IMR-90 (cell line): ENCODE results near the gene GNA15. TPM values are rescaled to one million over a fixed set of nuclear protein-coding genes. Genes with fewer than 3 reads are reported as not detected.

Experiments
- ATAC-seq: fragments of 200-7000 bp; cut with Tn5 transposase; 2 replicates; pipeline ENCODE4 v1.9.1; 2020; ENCODE audit warnings: low read depth, mild to moderate bottlenecking, moderate library complexity
- BruUV-seq: library from RNA; stranded (reverse); fragments of 400-500 nt; replicated peaks from 2 replicates; lab custom pipeline; 2021; lab: Mats Ljungman, UMichigan
- CTCF ChIA-PET: fragments of 300-600 bp; formaldehyde crosslinking; extraction: SDS; loops from one replicate; lab custom pipeline; 2021; ENCODE audit warnings: antibody characterized with exemption; lab: Yijun Ruan, JAX
- POLR2A ChIA-PET: fragments of 300-600 bp; sonication (Branson Sonifier 250); formaldehyde crosslinking; loops from one replicate; lab custom pipeline; 2022; ENCODE audit warnings: antibody characterized with exemption; ENCODE audit not compliant: unreplicated experiment; lab: Charles Lee
- DNase-seq: peaks from one replicate; pipeline ENCODE4 v3.0.0; 2013
- H2AFZ ChIP-seq: replicated peaks from 2 replicates; pipeline ENCODE3; 2013; ENCODE audit warnings: low read length, mild to moderate bottlenecking; ENCODE audit not compliant: poor library complexity
- H2AK5ac ChIP-seq: 2 replicates; pipeline ENCODE4 v1.6.1; 2013; ENCODE audit warnings: low read depth, low read length, inconsistent platforms
- H2AK9ac ChIP-seq: replicated peaks from 2 replicates; pipeline ENCODE3; 2013; ENCODE audit warnings: mild to moderate bottlenecking, low read depth, low read length, moderate library complexity; ENCODE audit not compliant: poor library complexity
- H2BK120ac ChIP-seq: 2 replicates; pipeline ENCODE4 v1.6.1; 2013; ENCODE audit warnings: low read depth, low read length, inconsistent platforms
- H2BK15ac ChIP-seq: 3 replicates; pipeline ENCODE4 v1.6.1; 2013; ENCODE audit warnings: low read depth, low read length, inconsistent platforms
- H2BK20ac ChIP-seq: 2 replicates; pipeline ENCODE4 v1.6.1; 2013; ENCODE audit warnings: low read depth, mild to moderate bottlenecking, inconsistent platforms, low read length, moderate library complexity
- H2BK5ac ChIP-seq: 2 replicates; pipeline ENCODE4 v1.6.1; 2013; ENCODE audit warnings: mild to moderate bottlenecking, low read depth, low read length, inconsistent platforms; ENCODE audit not compliant: poor library complexity, severe bottlenecking
- H3K14ac ChIP-seq: replicated peaks from 2 replicates; pipeline ENCODE4 v1.6.1; 2013; ENCODE audit warnings: low read depth, low read length, inconsistent platforms
- H3K18ac ChIP-seq: 2 replicates; pipeline ENCODE4 v1.6.1; 2013; ENCODE audit warnings: low read depth, low read length, control low read depth
- H3K23ac ChIP-seq: 2 replicates; pipeline ENCODE4 v1.6.1; 2013; ENCODE audit warnings: low read depth, low read length, inconsistent platforms
- H3K27ac ChIP-seq: 2 replicates; pipeline ENCODE4 v1.5.1; 2013; ENCODE audit warnings: mild to moderate bottlenecking, control low read depth, low read length; ENCODE audit not compliant: insufficient read depth
- H3K27me3 ChIP-seq: 2 replicates; pipeline ENCODE4 v1.6.1; 2013; ENCODE audit warnings: low read length; ENCODE audit not compliant: control insufficient read depth, insufficient read depth
- H3K36me3 ChIP-seq: 2 replicates; pipeline ENCODE4 v1.6.1; 2013; ENCODE audit warnings: low read length, mixed read lengths; ENCODE audit not compliant: control insufficient read depth, insufficient read depth
- H3K4ac ChIP-seq: 2 replicates; pipeline ENCODE4 v1.6.1; 2013; ENCODE audit warnings: low read depth, low read length, inconsistent platforms
- H3K4me1 ChIP-seq: 2 replicates; pipeline ENCODE4 v1.6.1; 2013; ENCODE audit warnings: low read length, mixed read lengths; ENCODE audit not compliant: control insufficient read depth, insufficient read depth
- H3K4me2 ChIP-seq: 2 replicates; pipeline ENCODE4 v1.6.1; 2013; ENCODE audit warnings: low read depth, mild to moderate bottlenecking, control low read depth, low read length, moderate library complexity
- H3K4me3 ChIP-seq: 2 replicates; pipeline ENCODE4 v1.5.1; 2013; ENCODE audit warnings: low read depth, mild to moderate bottlenecking, control low read depth, low read length, moderate library complexity; ENCODE audit not compliant: insufficient read depth
- H3K56ac ChIP-seq: 2 replicates; pipeline ENCODE4 v1.6.1; 2013; ENCODE audit warnings: low read length, inconsistent platforms; ENCODE audit not compliant: insufficient read depth; ENCODE audit errors: extremely low read depth
- H3K79me1 ChIP-seq, 2 experiments: 2 replicates each; pipeline ENCODE4 v1.6.1; 2013; ENCODE audit warnings: low read length in 2 of 2, inconsistent platforms in 1 of 2, low read depth in 1 of 2
- H3K9ac ChIP-seq: 2 replicates; pipeline ENCODE4 v1.6.1; 2013; ENCODE audit warnings: low read depth, low read length, control low read depth
- H3K9me1 ChIP-seq: 2 replicates; pipeline ENCODE4 v1.6.1; 2013; ENCODE audit warnings: low read length, inconsistent platforms; ENCODE audit not compliant: insufficient read depth
- H3K9me3 ChIP-seq: 2 replicates; pipeline ENCODE4 v1.6.1; 2013; ENCODE audit warnings: low read length; ENCODE audit not compliant: control insufficient read depth, insufficient read depth
- H4K20me1 ChIP-seq: 2 replicates; pipeline ENCODE4 v1.6.1; 2013; ENCODE audit warnings: low read length, inconsistent platforms; ENCODE audit not compliant: insufficient read depth
- H4K5ac ChIP-seq: 2 replicates; pipeline ENCODE4 v1.6.1; 2013; ENCODE audit warnings: mild to moderate bottlenecking, low read depth, low read length, control low read depth
- H4K8ac ChIP-seq, 2 experiments: 2 replicates each; pipeline ENCODE4 v1.6.1; 2013; ENCODE audit warnings: low read depth in 2 of 2, low read length in 2 of 2, control low read depth in 1 of 2, inconsistent platforms in 1 of 2
- H4K91ac ChIP-seq: 2 replicates; pipeline ENCODE4 v1.6.1; 2013; ENCODE audit warnings: low read depth, low read length, inconsistent platforms; ENCODE audit not compliant: insufficient read depth
- BHLHE40 ChIP-seq: fragments of 150-350 bp; IDR thresholded peaks from 2 replicates; pipeline ENCODE4 v1.6.1; 2016; ENCODE audit warnings: mild to moderate bottlenecking, low read depth, low read length
- CEBPB ChIP-seq: IDR thresholded peaks from 2 replicates; pipeline ENCODE4 v1.6.1; 2012; ENCODE audit warnings: low read depth, low read length, improper control_type of control experiment
- CHD1 ChIP-seq: IDR thresholded peaks from 2 replicates; pipeline ENCODE4 v1.6.1; 2012; ENCODE audit warnings: low read depth, low read length, improper control_type of control experiment
- CTCF ChIP-seq: conservative IDR thresholded peaks from 2 replicates; pipeline ENCODE4 v1.5.1; 2012; ENCODE audit warnings: mild to moderate bottlenecking, low read depth, low read length, improper control_type of control experiment
- ELK1 ChIP-seq: fragments of 150-350 bp; IDR thresholded peaks from 2 replicates; pipeline ENCODE4 v1.6.1; 2016; ENCODE audit warnings: low read depth, mild to moderate bottlenecking, low read length, moderate library complexity, borderline replicate concordance
- FOS ChIP-seq: fragments of 150-350 bp; IDR thresholded peaks from 2 replicates; pipeline ENCODE4 v1.6.1; 2016; ENCODE audit warnings: low read depth, low read length
- MAFK ChIP-seq: IDR thresholded peaks from 2 replicates; pipeline ENCODE4 v1.6.1; 2012; ENCODE audit warnings: low read depth, low read length, improper control_type of control experiment
- MAZ ChIP-seq: IDR thresholded peaks from 2 replicates; pipeline ENCODE4 v1.6.1; 2012; ENCODE audit warnings: low read depth, mild to moderate bottlenecking, low read length, improper control_type of control experiment, moderate library complexity, borderline replicate concordance
- MXI1 ChIP-seq: IDR thresholded peaks from 2 replicates; pipeline ENCODE4 v1.6.1; 2012; ENCODE audit warnings: low read depth, mild to moderate bottlenecking, low read length, moderate library complexity, borderline replicate concordance
- NFE2L2 ChIP-seq: fragments of 150-350 bp; IDR thresholded peaks from 2 replicates; pipeline ENCODE4 v1.6.1; 2016; ENCODE audit warnings: low read depth, mild to moderate bottlenecking, low read length
- POLR2A ChIP-seq: IDR thresholded peaks from 2 replicates; pipeline ENCODE4 v1.6.1; 2012; ENCODE audit warnings: mild to moderate bottlenecking, low read depth, low read length
- RAD21 ChIP-seq: IDR thresholded peaks from 2 replicates; pipeline ENCODE4 v1.6.1; 2012; ENCODE audit warnings: low read length, improper control_type of control experiment
- RCOR1 ChIP-seq: IDR thresholded peaks from 2 replicates; pipeline ENCODE4 v1.6.1; 2012; ENCODE audit warnings: mild to moderate bottlenecking, low read length, improper control_type of control experiment; ENCODE audit not compliant: insufficient replicate concordance
- RFX5 ChIP-seq: IDR thresholded peaks from 2 replicates; pipeline ENCODE4 v1.8.0; 2012; ENCODE audit warnings: low read depth, mild to moderate bottlenecking, low read length, moderate library complexity
- SMC3 ChIP-seq: fragments of 150-350 bp; IDR thresholded peaks from 2 replicates; pipeline ENCODE4 v1.6.1; 2016; ENCODE audit warnings: low read depth, mild to moderate bottlenecking, antibody characterized with exemption, low read length, moderate library complexity
- USF2 ChIP-seq: fragments of 150-350 bp; IDR thresholded peaks from 2 replicates; pipeline ENCODE4 v1.6.1; 2017; ENCODE audit warnings: mild to moderate bottlenecking, antibody characterized with exemption, low read length, low read depth
- WGBS, 2 experiments: methylation state at CpG; one replicate each; pipeline versions ENCODE4 v1.1.5 to v1.1.7; 2013; ENCODE audit warnings: missing lambda C conversion rate in 2 of 2; ENCODE audit not compliant: insufficient read length in 1 of 2; ENCODE audit errors: extremely low coverage in 2 of 2; 5-methylcytosine and 5-hydroxymethylcytosine counted together
- dilution Hi-C: fragments of 300-500 bp; cut with HindIII; formaldehyde crosslinking; loops from one replicate; pipeline ENCODE4 v1.14.3; 2018; ENCODE audit warnings: low sequenced_read_pairs; ENCODE audit not compliant: unreplicated experiment
- in situ Hi-C: fragments of 300-500 bp; cut with MboI; formaldehyde crosslinking; loops from 3 replicates; pipeline ENCODE4 v1.14.3; 2019; ENCODE audit warnings: low sequenced_read_pairs, inconsistent platforms, mixed read lengths
- intact Hi-C: fragments of 100-400 bp; cut with micrococcal nuclease; formaldehyde crosslinking; loops from 2 replicates; pipeline ENCODE4 v1.10.0; 2022
- polyA plus RNA-seq, 3 experiments: library from polyadenylated mRNA; depleted of rRNA; stranded (reverse); fragments of >200 nt; gene quantifications; 2 replicates each; pipeline ENCODE4 v1.2.3, GENCODE V29; 2012; ENCODE audit warnings: low replicate concordance in 1 of 3
- total RNA-seq: library from RNA; depleted of rRNA; stranded (reverse); fragments of >200 nt; gene quantifications from 2 replicates; pipeline ENCODE4 v1.2.3, GENCODE V29; 2012

GNA15 gene
- total and polyA plus RNA-seq, 2 of the 4 experiments (the other 2 are of a cell fraction) = 0.18 TPM; not detected in 1

DNA sequence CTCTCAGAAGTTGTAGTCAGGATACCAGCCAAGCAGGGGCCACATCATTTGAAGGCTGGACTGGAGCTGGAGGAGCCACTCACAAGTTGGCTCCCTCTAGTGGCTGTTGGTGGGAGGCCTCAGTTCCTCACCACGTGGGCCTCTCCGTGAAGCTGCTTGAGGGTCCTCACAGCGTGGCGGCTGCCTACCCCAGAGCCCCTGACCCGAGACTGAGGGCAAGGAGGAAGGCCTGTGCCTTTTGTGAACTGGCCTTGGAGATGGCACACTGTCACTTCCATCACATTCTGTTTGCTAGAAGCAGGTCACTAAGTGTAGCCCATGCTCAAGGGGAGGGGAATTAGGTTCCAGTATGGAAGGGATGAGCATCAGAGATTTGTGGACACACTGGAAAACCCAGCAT is 27.1 kb upstream of the GNA15 start:
- Histone ChIP-seq H3K27me3 (no peaks in the 10 kb centered on the region), H3K4me1 (no peaks in the 10 kb centered on the region), H4K8ac (no peak overlapping the region), H4K20me1 (peaks cover 87% of the 10 kb centered on the region), H2BK15ac (no peak overlapping the region), H3K4ac (no peak overlapping the region), H3K56ac (no peak overlapping the region), H3K14ac (no peak overlapping the region), H2AFZ (peak overlapping the region; percentile 67), H2BK120ac (no peak overlapping the region), H2AK5ac (peak overlapping the region; percentile 87), H3K23ac (no peak overlapping the region), H3K79me1 (peaks cover 6 to 88% of the 10 kb centered on the region in 2 experiments), H3K9me1 (peaks cover 6% of the 10 kb centered on the region), H3K4me3 (no peak overlapping the region), H4K5ac (no peak overlapping the region), H2BK5ac (no peak overlapping the region), H3K18ac (no peak overlapping the region), H2BK20ac (no peak overlapping the region), H4K91ac (no peak overlapping the region), H3K9me3 (no peaks in the 10 kb centered on the region), H3K4me2 (no peak overlapping the region), H3K9ac (no peak overlapping the region), H2AK9ac (peak overlapping the region; percentile 87), H3K27ac (no peak overlapping the region), H3K36me3 (peaks cover 7% of the 10 kb centered on the region)
- dilution Hi-C loops (no loop called here), in situ Hi-C loops (no loop called here), intact Hi-C loops (no loop called here)
- ATAC-seq (peak; percentile 82), DNase-seq (peak; percentile 50)
- 80% methylated on average over 1 of the region's 5 CpGs; no CpG with 5 or more reads in 1 of the 2 experiments for WGBS, 2 experiments
- no TSS peak for BruUV-seq
- CTCF ChIA-PET = interaction anchor here (0.6 to 1.4 kb wide), 3 partner anchors 20 to 158 kb away, joined by 3 to 6 read pairs (median 3); no protein-coding TSS in a partner anchor
- POLR2A ChIA-PET = interaction anchor here (1.0 kb wide), 1 partner anchor 12 kb away, joined by 4 read pairs; no protein-coding TSS in a partner anchor
- TF ChIP-seq USF2 (peak; percentile 74; the same call in 1 of the 2 replicates), SMC3 (peak; percentile 62), POLR2A (no peak), CEBPB (no peak), MXI1 (0 out of 2 replicates have a peak, but pooled peaks have one; percentile 43), BHLHE40 (no peak), RAD21 (peak; percentile 59), CHD1 (no peak), MAFK (no peak), FOS (no peak), NFE2L2 (no peak), ELK1 (no peak), CTCF (peak; percentile 72), RFX5 (no peak), RCOR1 (no peak), MAZ (no peak)
